ENCODE results near the gene KNCN. TPM values are rescaled to one million over a fixed set of nuclear protein-coding genes. Genes with fewer than 3 reads are reported as not detected.

The KNCN gene
- total RNA-seq, 1 experiment from 2014 or later: not detected

GRCh38 chr1:46515576-46515975, 35.9 kb downstream of the KNCN start:
- Histone ChIP-seq H3K79me1 (ENCODE audit: insufficient read depth, low read depth, low read length, poor library complexity, severe bottlenecking) (no peaks in the 10 kb centered on the region), H2AK5ac (ENCODE audit: insufficient read length, low read length) (no peak overlapping the region), H3K9ac (ENCODE audit: extremely low read depth, insufficient read length, low read length) (no peak overlapping the region), H3K27me3 (ENCODE audit: insufficient read depth, low read length) (no peaks in the 10 kb centered on the region), H2BK15ac (ENCODE audit: low read depth, low read length) (no peak overlapping the region), H2BK120ac (ENCODE audit: low read depth, low read length, poor library complexity, severe bottlenecking) (no peak overlapping the region), H3K9me3 (ENCODE audit: control insufficient read depth, low read depth, low read length) (no peaks in the 10 kb centered on the region), H3K18ac (ENCODE audit: insufficient read length, low read depth, low read length) (no peak overlapping the region), H3K79me2 (ENCODE audit: insufficient read depth, low read length) (no peaks in the 10 kb centered on the region), H3K4ac (ENCODE audit: low read depth, low read length) (no peak overlapping the region), H2BK20ac (ENCODE audit: low read depth, low read length, poor library complexity, severe bottlenecking) (no peak overlapping the region), H3K14ac (ENCODE audit: insufficient read depth, low read length) (no peak overlapping the region), H3T11ph (ENCODE audit: low read length) (no peak overlapping the region), H2BK5ac (ENCODE audit: insufficient read length, low read length) (no peak overlapping the region), H2BK12ac (ENCODE audit: insufficient read length, low read depth, low read length) (no peak overlapping the region), H3K56ac (ENCODE audit: insufficient read length, low read depth, low read length) (no peak overlapping the region), H2AFZ (ENCODE audit: low read length) (no peak overlapping the region), H3K27ac (ENCODE audit: insufficient read length, low read depth, low read length) (no peak overlapping the region), H3K4me1 (ENCODE audit: insufficient read depth, low read length) (peaks cover 13% of the 10 kb centered on the region; the same call in 1 of the 2 replicates), H4K20me1 (ENCODE audit: control insufficient read depth, insufficient read depth, insufficient read length) (no peaks in the 10 kb centered on the region), H3K23me2 (ENCODE audit: insufficient read length, low read depth, low read length, poor library complexity, severe bottlenecking) (no peaks in the 10 kb centered on the region), H4K8ac (replicated peaks; ENCODE audit: insufficient read length, low read depth, low read length) (no peak overlapping the region), H4K91ac (ENCODE audit: insufficient read length, low read depth, low read length) (no peak overlapping the region), H4K5ac (ENCODE audit: insufficient read length, low read depth, low read length) (no peak overlapping the region), H3K4me2 (ENCODE audit: insufficient read depth, insufficient read length, low read length) (no peak overlapping the region), H3K23ac (ENCODE audit: insufficient read length, low read depth, low read length) (no peak overlapping the region)
- Mint-ChIP-seq H3K27ac (no peak overlapping the region), H3K27me3 (ENCODE audit: low read depth) (peaks cover 52% of the 10 kb centered on the region), H3K4me3 (no peak overlapping the region), H3K9me3 (no peaks in the 10 kb centered on the region; a peak in 1 of 5 replicates), H3K36me3 (ENCODE audit: insufficient read depth in 1 of 3, low read depth in 3 of 3) (no peaks in the 10 kb centered on the region), H3K4me1 (peaks cover 70 to 84% of the 10 kb centered on the region in 2 experiments)
- TF ChIP-seq CTCF (conservative IDR thresholded peaks at IDR 0.05): no peak
- DNase-seq: no peak
- no CpG with 5 or more reads among the region's 6 CpGs for WGBS (ENCODE audit: extremely low coverage, insufficient read length, low lambda C conversion rate)
